Activated CD4-positive, alpha-beta T cell treated with anti-CD3 and anti-CD28 coated beads, Interleukin-2, Interleukin-4, amounts not matched to agents 100 ng/mL and 50 ng/mL, durations not matched to agents 16 hours and 8 hours (primary cell): ENCODE data around the gene PCNT.

Experiments used
- DNase-seq: peaks from one replicate; pipeline ENCODE4 v3.0.0-alpha.2; 2020; ENCODE audit warnings: low spot score

Gene PCNT

GRCh38 chr21:46334351-46335140 is 10.6 kb downstream of the PCNT start:
- DNase-seq = no peak

GRCh38 chr21:46336603-46337002 is 12.6 kb downstream of the PCNT start:
- no peak for DNase-seq

GRCh38 chr21:46340998-46341397 is 17.0 kb downstream of the PCNT start:
- no peak for DNase-seq

- DNase-seq = no peak
Measured at GRCh38 chr21:46344219-46344915, 20.4 kb downstream of the PCNT start.

- DNase-seq = no peak
Measured at GRCh38 chr21:46345861-46346260, 21.9 kb downstream of the PCNT start.

GRCh38 chr21:46346296-46347202 is 22.6 kb downstream of the PCNT start:
- no peak for DNase-seq

GRCh38 chr21:46347203-46347550 is 23.2 kb downstream of the PCNT start:
- no peak for DNase-seq

- no peak for DNase-seq
Measured at GRCh38 chr21:46347791-46348381, 23.9 kb downstream of the PCNT start.

- DNase-seq = no peak
Measured at GRCh38 chr21:46349134-46349760, 25.3 kb downstream of the PCNT start.

GRCh38 chr21:46350571-46350970 is 26.6 kb downstream of the PCNT start:
- DNase-seq = no peak

GRCh38 chr21:46350981-46351380 is 27.0 kb downstream of the PCNT start:
- no peak for DNase-seq

GRCh38 chr21:46351476-46352163 is 27.7 kb downstream of the PCNT start:
- no peak for DNase-seq

GRCh38 chr21:46352164-46352515 is 28.2 kb downstream of the PCNT start:
- DNase-seq = no peak

GRCh38 chr21:46352913-46353312 is 29.0 kb downstream of the PCNT start:
- DNase-seq = no peak

- DNase-seq = no peak
Measured at GRCh38 chr21:46354046-46354445, 30.1 kb downstream of the PCNT start.

- DNase-seq = no peak
Measured at GRCh38 chr21:46354518-46354917, 30.6 kb downstream of the PCNT start.

GRCh38 chr21:46355161-46356004 is 31.4 kb downstream of the PCNT start:
- DNase-seq = no peak

- DNase-seq = no peak
Measured at GRCh38 chr21:46356005-46356338, 32.0 kb downstream of the PCNT start.

GRCh38 chr21:46356494-46357334 is 32.8 kb downstream of the PCNT start:
- DNase-seq = no peak

GRCh38 chr21:46357335-46357604 is 33.3 kb downstream of the PCNT start:
- no peak for DNase-seq
